ENCODE results near the gene TIMM44. TPM values are rescaled to one million over a fixed set of nuclear protein-coding genes. Genes with fewer than 3 reads are reported as not detected.

TIMM44 gene
- total and polyA plus RNA-seq, 2 donors from 2014 or later: 46.7 to 57.8 TPM

DNA sequence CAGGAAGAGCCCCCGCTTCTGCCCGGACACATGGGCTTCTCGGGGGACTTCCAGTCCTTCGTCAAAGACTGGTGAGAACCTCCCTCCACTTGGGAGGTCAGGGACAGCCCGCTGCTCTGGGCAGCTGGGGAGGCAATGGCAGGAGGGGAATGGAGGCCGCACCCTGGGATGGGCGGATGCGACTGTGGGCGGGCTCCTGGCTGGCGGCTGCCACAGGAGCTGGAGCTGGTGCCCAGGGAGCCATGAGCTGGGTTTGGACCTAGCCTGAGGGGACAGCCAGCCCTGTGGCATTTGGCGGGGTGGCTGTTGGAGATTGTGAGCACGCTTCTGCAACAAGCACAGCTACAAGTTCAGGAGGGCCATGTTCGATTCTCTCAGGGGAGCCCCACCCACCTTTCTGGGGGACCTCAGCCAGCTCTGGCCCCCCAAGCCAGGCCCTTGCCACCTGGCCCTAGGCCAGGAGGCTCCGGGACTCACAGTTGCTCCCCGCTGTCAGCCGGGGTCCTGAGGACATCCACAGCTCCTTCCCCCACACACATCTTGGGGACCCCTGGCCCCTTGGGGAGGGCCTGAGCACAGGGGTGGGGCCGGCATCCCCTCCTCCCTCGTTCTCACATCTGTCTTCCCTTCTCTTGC lies 31.8 kb downstream of the TIMM44 start:
- no peak overlapping the region for H3K27ac ChIP-seq (ENCODE audit: low read depth in 2 of 2, low read length in 2 of 2)
- FAIRE-seq: no peak

DNA sequence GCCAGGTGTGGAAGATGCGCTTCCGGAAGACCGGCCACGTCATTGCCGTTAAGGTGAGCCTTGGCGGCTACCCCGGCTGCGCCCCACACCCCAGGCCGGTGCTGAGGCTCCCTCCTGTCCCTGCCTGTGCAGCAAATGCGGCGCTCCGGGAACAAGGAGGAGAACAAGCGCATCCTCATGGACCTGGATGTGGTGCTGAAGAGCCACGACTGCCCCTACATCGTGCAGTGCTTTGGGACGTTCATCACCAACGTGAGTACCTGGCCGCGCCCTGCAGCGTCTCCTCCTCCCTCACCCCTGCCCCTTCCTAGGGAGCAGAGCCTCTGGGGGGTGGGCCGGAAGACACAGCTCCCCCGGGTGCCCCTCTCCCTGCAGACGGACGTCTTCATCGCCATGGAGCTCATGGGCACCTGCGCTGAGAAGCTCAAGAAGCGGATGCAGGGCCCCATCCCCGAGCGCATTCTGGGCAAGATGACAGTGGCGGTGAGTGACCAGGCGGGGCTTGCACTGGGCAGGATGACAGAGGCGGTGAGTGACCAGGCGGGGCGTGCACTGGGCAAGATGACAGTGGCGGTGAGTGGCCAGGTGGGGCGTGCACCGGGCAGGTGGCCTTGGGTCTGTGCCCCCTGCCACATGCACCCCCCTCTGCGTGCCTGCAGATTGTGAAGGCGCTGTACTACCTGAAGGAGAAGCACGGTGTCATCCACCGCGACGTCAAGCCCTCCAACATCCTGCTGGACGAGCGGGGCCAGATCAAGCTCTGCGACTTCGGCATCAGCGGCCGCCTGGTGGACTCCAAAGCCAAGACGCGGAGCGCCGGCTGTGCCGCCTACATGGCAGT lies 32.9 kb downstream of the TIMM44 start:
- Histone ChIP-seq H3K27ac (ENCODE audit: low read depth in 2 of 2, low read length in 2 of 2) (no peak overlapping the region), H3K9ac (ENCODE audit: low read length in 3 of 3) (no peak overlapping the region), H3K27me3 (ENCODE audit: control insufficient read depth, insufficient read depth, low read length) (peaks cover 3% of the 10 kb centered on the region), H3K9me3 (ENCODE audit: control insufficient read depth in 2 of 3, insufficient read depth in 1 of 3, low read length in 3 of 3) (no peaks in the 10 kb centered on the region), H3K4me3 (ENCODE audit: low read length in 3 of 3) (no peak overlapping the region), H3K36me3 (ENCODE audit: control insufficient read depth in 2 of 3, insufficient read depth in 3 of 3, low read length in 3 of 3) (peaks cover 0 to 10% (median 2%) of the 10 kb centered on the region in 3 donors), H3K4me1 (ENCODE audit: control insufficient read depth in 2 of 3, insufficient read depth in 2 of 3, low read depth in 1 of 3, low read length in 3 of 3) (peaks cover 0 to 5% (median 0%) of the 10 kb centered on the region in 3 donors)
- TF ChIP-seq CTCF (IDR thresholded peaks at IDR 0.05; ENCODE audit: borderline replicate concordance, extremely low read depth, insufficient read depth): no peak
- no peak for DNase-seq
- FAIRE-seq: no peak
- intact Hi-C loops (cut with DNase I): no loop called here

More for the DNA sequence above, 31.8 kb downstream of the TIMM44 start:
- TF ChIP-seq CTCF (IDR thresholded peaks at IDR 0.05; ENCODE audit: borderline replicate concordance, extremely low read depth, insufficient read depth): no peak
- intact Hi-C loops (cut with DNase I): no loop called here
- Histone ChIP-seq H3K36me3 (ENCODE audit: control insufficient read depth in 2 of 3, insufficient read depth in 3 of 3, low read length in 3 of 3) (peaks cover 0 to 10% (median 2%) of the 10 kb centered on the region in 3 donors), H3K9ac (ENCODE audit: low read length in 3 of 3) (no peak overlapping the region), H3K27me3 (ENCODE audit: control insufficient read depth, insufficient read depth, low read length) (peaks cover 7% of the 10 kb centered on the region), H3K9me3 (ENCODE audit: control insufficient read depth in 2 of 3, insufficient read depth in 1 of 3, low read length in 3 of 3) (no peaks in the 10 kb centered on the region), H3K4me1 (ENCODE audit: control insufficient read depth in 2 of 3, insufficient read depth in 2 of 3, low read depth in 1 of 3, low read length in 3 of 3) (peaks cover 0 to 5% (median 0%) of the 10 kb centered on the region in 3 donors), H3K4me3 (ENCODE audit: low read length in 3 of 3) (no peak overlapping the region)
- no peak for DNase-seq

DNA sequence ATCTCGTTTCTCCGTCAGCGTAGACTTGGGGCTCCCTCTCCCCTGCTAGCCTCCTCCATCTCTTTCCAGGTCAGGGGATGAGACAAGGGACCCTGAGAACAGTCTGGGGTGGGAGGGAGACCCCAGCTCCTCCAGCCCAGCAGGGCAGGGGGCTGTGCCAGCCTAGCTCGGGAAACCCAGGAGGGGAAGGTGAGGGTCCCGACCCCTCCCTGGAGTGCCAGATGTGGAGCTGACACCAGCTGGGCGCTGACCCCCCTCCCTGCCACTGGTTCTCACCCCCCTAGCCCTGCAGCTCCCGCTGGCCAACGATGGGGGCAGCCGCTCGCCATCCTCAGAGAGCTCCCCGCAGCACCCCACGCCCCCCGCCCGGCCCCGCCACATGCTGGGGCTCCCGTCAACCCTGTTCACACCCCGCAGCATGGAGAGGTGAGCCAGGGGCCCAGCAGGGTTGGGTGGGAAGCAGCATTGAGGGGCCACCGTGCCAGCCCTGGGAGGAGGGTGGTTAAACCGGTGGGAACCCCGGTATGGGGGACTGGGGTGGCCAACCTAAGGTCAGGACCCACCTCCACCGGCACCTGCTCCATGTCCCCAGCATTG lies 33.9 kb downstream of the TIMM44 start:
- FAIRE-seq: no peak

More for the DNA sequence above, 33.9 kb downstream of the TIMM44 start:
- Histone ChIP-seq H3K9me3 (ENCODE audit: control insufficient read depth in 2 of 3, insufficient read depth in 1 of 3, low read length in 3 of 3) (no peaks in the 10 kb centered on the region), H3K9ac (ENCODE audit: low read length in 3 of 3) (no peak overlapping the region), H3K4me3 (ENCODE audit: low read length in 3 of 3) (no peak overlapping the region), H3K27me3 (ENCODE audit: control insufficient read depth, insufficient read depth, low read length) (no peaks in the 10 kb centered on the region), H3K4me1 (ENCODE audit: control insufficient read depth in 2 of 3, insufficient read depth in 2 of 3, low read depth in 1 of 3, low read length in 3 of 3) (peaks cover 0 to 14% (median 8%) of the 10 kb centered on the region in 3 donors), H3K27ac (ENCODE audit: low read depth in 2 of 2, low read length in 2 of 2) (no peak overlapping the region), H3K36me3 (ENCODE audit: control insufficient read depth in 2 of 3, insufficient read depth in 3 of 3, low read length in 3 of 3) (peaks cover 0 to 10% (median 2%) of the 10 kb centered on the region in 3 donors)
- intact Hi-C loops (cut with DNase I): no loop called here
- peak in 1 of 5 donors; percentile 74 for DNase-seq
- TF ChIP-seq CTCF (IDR thresholded peaks at IDR 0.05; ENCODE audit: borderline replicate concordance, extremely low read depth, insufficient read depth): no peak

All from kidney (tissue), 14 donors.